Ovary (tissue), 3 donors: Measurements from ENCODE around the gene ZNF609.

ENCODE experiments used
- EP300 ChIP-seq: sonication (generic); formaldehyde crosslinking; IDR thresholded peaks from one replicate; pipeline ENCODE4 v1.6.1; 2017; ENCODE audit warnings: antibody characterized with exemption
- POLR2A ChIP-seq: fragments of 450-650 bp; IDR thresholded peaks from one replicate; pipeline ENCODE4 v1.6.1; 2017; ENCODE audit warnings: antibody characterized with exemption, mild to moderate bottlenecking, moderate library complexity
- TF ChIP-seq, protein P1 (sequence below), 3 donors: fragments of 450-650 bp in 2 of 3; fragments of 200-600 bp in 1 of 3; IDR thresholded peaks; one replicate each; pipeline versions ENCODE4 v1.5.1 to v1.8.0; 2016 to 2022; ENCODE audit warnings: antibody characterized with exemption in 3 of 3, mild to moderate bottlenecking in 1 of 3
- donor health status: DM: no; HTN: no; CAD: no.

- TF ChIP-seq, protein P1, sequence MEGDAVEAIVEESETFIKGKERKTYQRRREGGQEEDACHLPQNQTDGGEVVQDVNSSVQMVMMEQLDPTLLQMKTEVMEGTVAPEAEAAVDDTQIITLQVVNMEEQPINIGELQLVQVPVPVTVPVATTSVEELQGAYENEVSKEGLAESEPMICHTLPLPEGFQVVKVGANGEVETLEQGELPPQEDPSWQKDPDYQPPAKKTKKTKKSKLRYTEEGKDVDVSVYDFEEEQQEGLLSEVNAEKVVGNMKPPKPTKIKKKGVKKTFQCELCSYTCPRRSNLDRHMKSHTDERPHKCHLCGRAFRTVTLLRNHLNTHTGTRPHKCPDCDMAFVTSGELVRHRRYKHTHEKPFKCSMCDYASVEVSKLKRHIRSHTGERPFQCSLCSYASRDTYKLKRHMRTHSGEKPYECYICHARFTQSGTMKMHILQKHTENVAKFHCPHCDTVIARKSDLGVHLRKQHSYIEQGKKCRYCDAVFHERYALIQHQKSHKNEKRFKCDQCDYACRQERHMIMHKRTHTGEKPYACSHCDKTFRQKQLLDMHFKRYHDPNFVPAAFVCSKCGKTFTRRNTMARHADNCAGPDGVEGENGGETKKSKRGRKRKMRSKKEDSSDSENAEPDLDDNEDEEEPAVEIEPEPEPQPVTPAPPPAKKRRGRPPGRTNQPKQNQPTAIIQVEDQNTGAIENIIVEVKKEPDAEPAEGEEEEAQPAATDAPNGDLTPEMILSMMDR (IDR thresholded peaks at IDR 0.05): no peak
- TF ChIP-seq POLR2A (no peak), EP300 (no peak)
Measured at GRCh38 chr15:64611085-64611725, 150.8 kb downstream of the ZNF609 start.
